HG02840 (cell line): Measurements from ENCODE around the gene PCDH9.

Experiments
- ATAC-seq: cut with Tn5 transposase; IDR thresholded peaks from one replicate; pipeline ENCODE4 v1.9.1; 2021; ENCODE audit warnings: mild to moderate bottlenecking, moderate library complexity, moderate number of reproducible peaks; ENCODE audit not compliant: unreplicated experiment, low FRiP score

Gene PCDH9

DNA sequence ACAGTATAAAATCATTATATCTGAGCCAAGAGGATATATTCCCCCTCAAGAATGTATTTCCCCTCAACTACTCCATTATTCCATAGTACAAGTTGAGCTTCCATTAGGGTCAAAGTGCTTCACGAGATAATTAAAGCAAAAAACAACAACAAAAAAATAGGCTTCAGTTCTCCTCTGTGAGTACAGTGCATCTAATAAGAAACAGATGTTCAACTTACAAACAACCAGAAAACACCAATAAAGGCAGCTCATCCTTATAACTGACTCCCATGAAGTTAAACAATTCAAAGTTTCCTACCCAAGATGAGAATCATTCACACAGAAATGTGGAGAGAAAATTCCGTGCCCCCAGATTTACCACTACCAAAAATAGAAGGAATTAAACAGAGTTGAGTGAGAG is 854.4 kb downstream of the PCDH9 start:
- ATAC-seq = no peak

DNA sequence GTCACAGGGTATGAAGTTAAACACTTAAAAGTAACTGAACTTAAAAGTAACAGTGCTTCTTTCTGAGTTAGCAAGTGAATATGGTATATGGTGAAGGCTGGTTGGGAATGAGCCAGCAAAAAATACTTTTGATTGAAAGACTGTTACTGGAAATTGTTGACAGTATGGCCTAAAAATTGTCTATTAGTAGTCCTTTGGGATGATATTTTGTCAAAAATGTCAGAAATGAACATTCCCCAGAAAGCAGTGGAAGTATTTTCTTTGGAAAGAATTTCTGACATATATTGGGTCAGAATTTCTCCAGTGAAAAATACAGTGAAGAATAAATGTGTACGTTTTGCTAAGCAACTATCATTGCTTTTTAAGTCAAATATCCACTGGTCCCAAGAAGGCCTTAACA is 860.5 kb downstream of the PCDH9 start:
- no peak for ATAC-seq

DNA sequence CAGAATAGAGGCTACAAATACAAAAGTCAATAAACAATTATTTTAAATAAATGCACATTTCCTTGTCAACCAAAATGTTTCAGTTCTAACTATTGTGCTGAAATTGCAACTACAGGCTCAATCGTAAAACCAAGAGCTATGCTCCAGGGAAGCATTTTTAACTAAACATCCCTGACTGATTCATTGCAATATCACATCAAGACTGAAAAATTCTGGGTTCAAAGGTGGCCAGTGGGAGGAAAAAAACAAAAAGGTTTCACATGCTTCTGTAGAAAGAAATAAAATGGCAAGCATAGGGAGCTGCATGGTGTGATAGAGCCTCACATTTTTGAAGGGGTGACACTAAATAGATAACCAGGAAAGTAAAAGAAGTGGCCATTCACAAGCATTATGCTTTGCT is 862.8 kb downstream of the PCDH9 start:
- no peak for ATAC-seq

DNA sequence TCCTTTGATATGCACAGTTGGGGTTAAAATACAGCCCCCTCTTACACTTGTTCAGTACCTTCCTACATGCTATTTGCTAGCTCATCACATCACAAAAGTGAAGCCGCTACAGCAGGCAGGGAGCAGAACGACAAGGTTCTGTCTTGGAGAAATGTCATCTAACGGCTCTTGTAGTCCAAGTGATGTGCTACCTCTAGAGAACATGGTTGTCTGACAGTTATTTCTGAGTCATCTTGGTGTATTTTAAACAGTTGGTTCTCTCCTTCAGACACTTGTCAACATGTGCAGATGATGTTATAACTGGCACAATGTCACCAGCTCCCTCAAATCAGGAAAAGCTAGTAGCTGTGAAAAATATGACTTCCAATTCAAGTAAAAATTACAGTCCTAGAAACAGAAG is 865.0 kb downstream of the PCDH9 start:
- ATAC-seq = no peak

DNA sequence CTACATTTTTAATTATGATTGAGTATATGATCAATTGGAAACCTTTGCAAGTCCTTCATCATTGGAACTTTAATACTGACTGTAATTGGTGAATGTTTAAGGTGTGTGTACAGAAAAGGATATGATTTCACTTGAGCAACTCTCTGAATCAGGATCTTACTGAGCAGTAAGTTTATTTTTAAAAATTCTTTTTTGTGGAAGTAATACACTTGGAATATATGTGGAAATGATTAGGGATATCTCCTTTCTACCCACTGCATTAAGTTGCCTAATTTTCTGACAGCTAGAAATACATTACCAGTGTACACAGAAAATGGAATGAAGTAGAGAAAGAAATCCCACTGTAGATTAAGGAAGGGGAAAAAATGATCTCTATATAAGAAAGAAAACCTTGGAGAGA is 865.8 kb downstream of the PCDH9 start:
- ATAC-seq = no peak

DNA sequence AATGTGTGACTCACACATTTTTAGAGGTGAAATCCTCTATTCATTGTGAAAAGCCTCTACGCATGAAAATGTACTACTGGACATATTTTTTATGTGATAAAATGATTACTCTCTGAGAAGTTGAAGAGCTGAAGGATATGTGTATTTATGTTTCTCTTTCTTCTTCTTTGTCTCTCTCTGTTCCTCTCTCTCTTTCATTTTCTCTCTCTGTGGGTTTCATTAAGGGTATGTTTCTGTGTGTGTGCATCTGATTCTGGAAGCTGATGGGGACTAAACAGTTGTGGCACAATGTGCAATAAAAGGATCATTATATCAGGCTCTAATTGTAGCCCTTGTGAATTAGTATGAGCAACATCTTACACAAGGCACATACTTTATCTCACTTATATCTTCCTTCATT is 867.7 kb downstream of the PCDH9 start:
- ATAC-seq = no peak

DNA sequence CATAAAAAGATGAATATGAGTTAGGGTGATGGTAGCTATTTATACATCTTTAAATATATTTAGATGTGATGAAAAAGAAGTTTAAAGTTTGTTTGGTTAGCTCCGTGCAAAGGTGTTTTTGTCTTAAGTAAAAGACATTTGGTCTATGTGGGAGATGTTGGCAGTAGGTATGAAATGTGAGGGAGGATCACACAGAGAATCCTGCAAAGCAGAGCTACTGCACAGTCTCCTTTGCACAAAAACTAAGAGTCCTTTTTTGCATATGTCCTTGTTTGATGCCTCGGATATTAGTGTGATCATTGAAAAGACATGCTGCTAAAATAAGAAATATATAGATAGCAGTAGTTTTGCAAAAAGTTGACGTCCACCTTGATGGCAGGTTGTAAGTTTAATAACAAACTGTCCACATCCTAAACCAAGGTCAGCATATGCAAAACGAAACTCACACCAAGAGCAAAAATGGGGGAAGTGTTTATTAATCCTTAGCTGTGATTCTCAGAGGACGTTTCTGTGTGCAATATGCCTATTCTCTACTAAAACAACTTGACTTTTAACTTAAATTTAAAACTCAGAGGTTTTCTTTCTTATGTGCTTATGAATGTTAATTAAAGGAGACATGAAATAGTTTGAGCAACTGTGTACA is 870.1 kb downstream of the PCDH9 start:
- ATAC-seq = no peak

DNA sequence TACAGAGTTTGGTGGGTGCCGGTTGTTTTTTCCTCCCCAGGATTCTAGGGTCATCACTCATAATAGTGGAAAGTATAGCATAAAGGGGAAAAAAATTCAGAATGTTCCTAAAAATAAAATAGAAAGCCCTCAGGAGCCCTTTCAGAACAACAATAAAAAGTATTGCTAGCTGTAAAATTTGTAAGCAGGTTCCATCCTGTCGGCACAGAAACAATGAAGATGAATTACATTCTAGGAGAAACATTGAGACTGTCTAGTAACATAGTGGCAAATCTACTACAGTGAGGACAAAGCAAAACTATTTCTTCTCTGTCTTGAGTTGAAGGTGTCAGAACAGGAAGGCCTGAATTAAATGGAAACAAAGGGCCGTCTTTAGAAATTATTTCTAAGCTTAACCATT is 870.7 kb downstream of the PCDH9 start:
- ATAC-seq = no peak

DNA sequence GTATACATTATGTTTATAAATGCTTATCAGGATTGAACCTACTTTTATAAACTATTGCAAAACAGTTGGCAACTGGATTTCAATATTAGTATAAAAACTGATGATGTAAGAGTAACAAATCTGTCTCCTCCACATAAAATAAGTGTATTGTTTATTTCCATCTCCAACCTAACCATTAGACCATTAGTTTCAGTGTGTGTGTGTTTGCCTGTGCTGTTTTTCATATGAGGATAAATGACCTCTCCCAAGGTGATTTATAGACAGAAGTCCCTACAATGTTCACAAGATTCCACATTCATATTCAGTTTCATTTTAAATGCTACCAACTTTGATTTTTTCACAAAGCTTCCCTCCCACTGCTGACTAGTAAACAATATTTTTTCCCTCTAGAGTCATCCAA is 871.6 kb downstream of the PCDH9 start:
- no peak for ATAC-seq

DNA sequence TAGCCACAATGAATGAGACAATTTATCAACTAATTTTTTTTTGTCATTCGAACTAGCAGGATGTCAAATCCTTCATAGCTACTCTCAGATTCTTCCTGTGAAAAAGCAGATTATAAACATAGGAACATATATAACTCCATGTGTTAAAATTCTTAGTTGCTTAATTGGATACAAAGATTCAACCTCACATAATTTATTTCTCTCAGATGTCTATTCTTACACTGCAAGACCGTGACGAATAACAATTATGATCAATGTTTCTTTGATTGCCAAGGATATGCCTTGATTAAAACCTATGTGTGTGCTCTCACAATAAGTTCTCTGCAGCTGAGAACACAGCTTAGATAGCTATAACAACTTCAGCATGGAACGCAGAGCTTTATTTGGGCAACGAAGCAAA is 872.7 kb downstream of the PCDH9 start:
- ATAC-seq = no peak

DNA sequence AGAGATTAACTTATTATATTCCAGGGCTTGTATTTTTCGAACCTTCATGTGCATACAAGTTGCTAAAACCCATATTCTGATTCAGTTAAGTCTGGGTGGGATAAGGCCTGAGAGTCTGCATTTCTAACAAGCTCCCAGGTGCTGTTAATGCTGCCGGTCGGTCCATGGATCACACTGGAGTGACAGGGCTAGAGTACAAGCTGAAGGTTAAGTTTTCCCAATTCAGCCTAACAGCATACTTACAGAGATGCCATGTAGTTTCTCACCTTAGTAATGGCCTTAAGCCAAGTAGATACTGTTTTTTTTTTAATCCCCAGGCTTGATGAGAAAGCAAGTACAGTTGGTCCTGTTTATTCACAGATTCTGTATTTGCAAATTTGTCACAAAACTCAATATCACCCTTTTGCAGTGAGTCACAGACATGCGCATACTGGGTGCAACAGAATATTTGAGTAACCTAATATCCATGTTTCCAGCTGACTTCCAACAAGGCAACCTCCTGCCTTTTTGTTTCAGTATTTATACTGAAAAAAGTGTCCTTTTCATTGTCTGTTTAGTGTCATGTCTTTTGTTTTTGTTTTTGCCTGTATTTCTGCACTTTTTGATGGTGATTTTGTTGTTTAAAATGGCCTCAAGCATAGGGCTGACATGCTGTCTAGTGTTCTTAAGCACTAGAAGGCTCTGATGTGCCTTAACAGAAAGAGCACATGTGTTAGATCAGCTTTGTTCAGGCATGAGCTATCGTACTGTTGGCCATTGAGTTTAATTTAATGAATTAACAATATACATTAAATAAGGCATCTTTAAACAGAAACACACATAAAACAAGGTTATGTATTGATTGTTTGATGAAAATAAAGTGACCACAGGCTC is 875.0 kb downstream of the PCDH9 start:
- ATAC-seq = no peak

DNA sequence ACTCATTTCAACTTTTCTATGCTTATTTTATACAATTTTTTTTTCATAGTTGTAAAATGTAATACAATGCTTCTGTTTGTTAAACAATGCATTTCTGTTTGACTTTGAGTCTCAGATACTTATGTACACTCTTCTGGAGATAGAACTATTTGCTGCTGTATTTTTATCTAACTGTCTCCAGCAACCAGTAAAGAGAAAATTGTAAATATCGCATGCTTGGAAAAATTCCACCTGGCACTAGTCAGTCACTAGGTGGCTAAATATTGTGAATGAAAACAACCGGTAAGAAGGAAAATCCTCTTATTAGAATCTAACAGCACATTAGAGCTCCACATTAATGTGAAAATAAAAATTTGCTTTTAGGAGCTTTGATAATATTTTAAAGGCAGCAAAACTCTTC is 876.5 kb downstream of the PCDH9 start:
- no peak for ATAC-seq

DNA sequence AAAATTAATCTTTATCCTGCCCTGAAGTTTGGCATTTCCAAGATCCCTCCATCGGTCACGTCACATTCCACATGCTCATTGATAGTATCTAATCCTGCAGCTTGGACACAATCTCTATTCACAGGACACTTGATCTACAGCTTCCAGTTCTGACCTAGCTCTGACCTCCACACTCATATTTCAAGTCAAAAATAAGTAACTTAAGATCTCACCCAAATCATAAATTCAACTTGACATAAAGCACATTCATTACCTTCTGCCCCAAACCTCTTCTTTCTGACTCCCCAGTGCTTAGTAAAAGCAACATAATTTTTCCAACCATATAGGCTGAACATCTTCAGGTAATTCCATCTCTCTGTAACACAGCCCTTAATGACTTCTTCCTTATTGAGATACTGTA is 880.2 kb downstream of the PCDH9 start:
- ATAC-seq = no peak

DNA sequence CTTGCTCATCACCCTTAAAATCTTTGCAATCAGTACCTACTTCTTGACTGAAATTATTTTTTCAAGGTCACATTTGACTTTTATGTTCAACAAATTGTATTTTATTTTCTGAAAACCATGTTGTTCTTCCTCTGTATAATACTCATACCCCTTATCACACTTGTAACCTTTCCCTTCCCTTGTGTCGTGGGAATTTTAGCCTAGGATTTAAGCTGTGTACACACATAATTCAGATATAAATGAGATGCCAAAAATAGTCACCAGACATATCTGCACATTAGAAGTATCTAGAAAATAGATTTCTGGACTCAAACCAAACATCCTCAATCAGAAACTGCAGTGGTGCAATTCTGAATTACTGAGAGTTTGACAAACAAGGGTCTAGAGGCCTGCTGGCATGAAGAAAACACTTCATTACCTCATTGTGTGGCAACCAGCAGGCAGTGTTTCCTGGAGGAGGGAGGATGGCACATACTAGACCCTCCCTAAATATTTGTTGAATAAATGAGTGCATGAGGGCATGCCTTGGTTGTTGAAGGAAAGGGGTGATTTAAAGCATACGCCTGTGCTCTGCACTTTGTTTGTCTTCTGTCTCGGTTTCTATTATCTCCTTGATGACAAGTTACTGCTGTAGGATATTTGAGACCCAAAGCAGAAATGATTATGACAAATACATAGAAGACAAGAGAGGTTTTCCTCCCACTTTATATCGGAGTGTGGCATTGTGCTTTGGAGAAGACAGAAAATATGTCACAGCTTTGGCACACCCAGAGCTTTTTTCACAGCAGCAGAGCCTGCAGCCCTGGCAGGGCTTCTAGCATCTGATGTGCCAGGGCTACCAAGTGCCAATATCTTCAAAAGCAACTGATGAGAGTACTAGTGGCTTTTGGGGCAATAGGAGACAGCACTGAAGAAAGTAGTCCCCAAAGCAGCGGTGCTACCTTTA is 881.1 kb downstream of the PCDH9 start:
- no peak for ATAC-seq

DNA sequence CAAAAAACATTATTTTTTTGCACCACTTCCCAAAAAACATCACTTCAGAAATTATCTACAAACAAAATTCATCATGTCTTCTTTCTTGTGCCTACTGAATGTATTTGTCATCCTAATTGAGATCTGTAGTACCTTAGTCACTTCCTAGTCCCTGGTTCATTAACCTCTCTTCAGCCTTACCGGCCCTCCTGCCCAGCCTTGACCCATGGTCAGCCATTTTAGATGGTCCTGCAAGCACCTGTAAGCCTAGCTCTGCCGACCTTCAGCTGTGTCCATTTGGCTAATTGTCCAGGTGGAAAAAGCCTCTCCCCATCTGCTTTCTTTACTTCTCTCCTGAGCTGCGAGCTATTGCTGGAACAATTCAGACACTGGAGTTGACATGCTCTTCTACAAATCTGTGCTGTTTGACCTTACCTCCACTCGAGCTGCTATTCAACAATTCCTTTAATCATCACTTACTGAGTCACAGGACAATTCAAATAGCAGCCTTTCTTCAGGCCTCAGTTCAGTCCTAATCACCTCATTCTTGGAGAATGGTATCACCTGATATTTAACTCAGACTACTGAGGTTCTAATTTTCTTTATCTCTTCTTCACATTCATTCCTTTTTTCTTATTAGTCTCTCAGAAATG is 882.5 kb downstream of the PCDH9 start:
- ATAC-seq = no peak

DNA sequence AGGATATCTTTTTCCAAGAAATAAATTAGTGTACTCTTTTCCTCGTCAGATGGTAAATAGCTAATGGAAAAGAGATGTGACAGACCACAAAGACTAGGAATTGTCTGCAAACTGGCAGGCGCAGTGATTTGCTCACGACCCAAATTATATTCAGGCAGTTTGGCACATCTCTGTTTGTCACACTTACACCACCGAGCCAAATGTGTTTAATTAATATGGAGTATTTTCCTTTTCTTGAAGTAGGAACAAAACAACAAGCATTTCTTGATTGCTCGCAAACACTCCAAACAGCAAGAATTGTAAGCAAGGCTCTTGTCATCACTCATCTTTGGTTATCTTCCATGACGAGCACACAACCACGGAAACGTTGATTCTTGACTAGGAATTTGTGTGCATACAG is 884.2 kb downstream of the PCDH9 start:
- ATAC-seq = no peak

DNA sequence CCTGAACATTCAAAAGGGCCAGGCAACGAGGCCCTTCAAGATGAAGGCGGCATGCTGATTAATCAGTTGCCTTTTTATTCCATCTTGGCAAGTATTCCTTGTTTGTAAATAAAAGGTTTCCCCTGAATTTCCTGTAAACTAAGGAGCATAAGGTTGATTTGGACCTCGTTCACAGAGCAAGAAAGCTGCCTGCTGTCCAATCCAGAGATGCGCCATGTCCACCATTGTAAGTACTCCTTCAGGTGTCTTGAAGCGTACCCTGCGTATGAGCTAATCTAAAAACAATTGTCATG is 884.7 kb downstream of the PCDH9 start:
- ATAC-seq = no peak

DNA sequence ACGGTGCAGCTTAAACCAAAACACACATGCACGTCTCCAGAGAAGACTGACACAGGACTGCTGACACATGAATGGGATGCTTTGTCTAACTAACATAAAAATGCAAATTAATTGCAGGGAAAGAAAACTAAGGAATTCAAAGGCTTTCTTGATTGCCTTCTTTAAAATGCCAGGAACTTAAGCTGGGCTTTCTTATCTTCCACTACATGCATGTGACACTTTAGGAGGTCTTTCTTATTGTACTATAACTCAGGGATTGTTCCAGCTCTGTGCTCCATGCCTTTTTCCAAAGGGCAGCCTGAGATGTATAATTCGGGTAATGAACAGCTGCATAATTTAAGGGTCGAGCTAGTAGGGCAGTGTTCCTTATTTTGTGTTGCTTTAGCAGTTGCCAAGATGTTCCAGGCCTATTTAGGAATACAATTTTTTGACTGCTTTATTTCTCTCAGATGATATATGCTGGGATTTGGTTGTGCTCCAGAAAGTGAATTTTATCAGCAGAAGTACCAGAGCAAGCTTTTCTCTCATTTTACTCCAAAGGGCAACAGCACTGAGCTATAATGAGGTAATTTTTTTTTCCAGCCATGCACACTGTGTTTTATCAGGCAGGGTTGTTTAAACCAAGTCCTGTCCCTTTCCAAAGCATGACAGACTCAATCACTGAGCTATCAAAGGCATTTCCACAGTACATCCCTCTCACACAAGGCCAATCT is 885.2 kb downstream of the PCDH9 start:
- ATAC-seq = no peak

DNA sequence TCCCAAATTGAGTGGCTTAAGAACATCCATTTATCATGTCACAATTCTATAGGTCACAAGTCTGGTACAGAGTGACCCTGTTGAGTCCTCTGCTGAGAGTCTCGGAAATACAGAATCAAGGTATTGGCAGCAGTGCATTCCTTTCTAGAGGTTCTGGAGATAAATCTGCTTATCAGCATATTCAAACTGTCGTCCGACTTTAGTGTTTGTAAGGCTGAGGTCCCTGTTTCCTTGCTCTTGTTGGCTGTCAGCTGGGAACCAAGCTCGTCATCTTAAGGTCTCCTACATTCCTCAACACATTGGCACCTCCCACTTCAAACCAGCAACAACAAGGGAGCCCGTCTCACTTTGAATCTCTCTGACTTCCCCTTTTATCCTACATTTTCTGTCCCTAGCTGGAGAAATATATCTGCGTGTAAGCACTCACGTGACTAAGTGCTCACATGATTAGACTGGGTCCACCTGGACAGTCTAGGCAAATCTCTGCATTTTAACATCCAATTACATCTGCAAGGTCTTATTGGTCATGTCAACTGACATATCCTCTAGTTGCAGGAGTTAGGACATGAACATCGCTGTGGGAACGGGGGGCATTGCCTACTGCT is 886.8 kb downstream of the PCDH9 start:
- ATAC-seq = no peak
